GM12801 (cell line): Measurements from ENCODE around the gene PNRC2.

Experiments used
- CTCF ChIP-seq: IDR thresholded peaks from one replicate; pipeline ENCODE4 v1.5.1; 2011; ENCODE audit warnings: control low read depth; ENCODE audit not compliant: insufficient read length; ENCODE audit errors: extremely low read depth

PNRC2 gene

DNA sequence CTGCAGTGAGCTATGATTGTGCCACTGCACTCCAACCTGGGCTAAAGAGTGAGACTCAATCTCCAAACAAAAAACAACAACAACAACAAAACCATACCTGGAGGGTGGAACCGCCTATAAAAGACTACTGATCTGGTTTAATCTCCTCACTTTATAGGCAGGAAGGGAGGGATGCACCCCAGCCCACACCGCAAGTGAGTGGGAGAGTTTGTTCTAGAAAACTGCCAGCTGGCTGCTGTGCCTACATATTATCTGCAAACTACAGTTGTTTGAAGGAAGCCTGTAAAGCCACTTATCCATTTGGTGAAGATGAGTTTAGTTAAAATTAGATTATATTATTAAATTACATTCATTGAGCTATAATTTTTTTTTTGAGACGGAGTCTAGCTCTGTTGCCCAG lies 29.6 kb downstream of the PNRC2 start:
- no peak for TF ChIP-seq CTCF

DNA sequence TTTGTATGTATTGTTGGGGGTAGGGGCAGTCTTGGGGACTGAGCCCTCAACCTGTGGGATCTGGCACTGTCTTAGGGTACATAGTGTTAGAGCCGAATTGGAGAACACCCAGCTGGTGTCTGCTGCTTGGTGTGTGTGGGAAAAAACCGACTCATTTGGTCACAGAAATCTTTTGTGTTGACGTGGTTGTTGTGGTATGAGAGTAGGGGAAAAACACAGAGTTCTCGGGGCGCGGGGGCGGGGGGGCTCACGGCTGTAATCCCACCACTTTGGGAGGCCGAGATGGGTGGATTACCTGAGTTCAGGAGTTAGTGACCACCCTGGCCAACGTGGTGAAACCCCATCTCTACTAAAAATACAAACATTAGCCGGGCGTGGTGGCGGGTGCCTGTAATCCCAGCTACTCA lies 35.8 kb downstream of the PNRC2 start:
- no peak for TF ChIP-seq CTCF

DNA sequence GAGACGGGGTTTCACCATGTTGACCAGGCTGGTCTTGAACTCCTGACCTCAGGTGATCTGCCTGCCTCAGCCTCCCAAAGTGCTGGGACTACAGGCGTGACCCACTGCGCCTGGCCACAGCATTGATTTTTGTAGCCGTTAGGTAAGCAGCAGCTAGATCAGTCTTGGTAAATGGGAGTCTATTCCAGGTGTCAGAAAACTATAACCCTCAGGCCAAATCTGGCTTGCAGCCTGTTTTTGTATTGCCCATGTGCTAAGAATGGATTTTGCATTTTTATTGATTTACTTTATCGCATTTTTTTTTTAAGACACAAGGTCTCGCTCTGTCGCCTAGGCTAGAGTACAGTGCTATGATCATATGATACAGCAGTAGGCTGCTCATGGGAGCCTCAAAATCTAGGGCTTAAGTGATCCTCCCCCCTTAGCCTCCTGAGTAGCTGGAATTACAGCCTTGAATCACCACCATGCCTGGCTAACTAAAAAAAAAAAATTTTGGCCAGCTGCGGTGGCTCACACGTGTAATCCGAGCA lies 37.1 kb downstream of the PNRC2 start:
- no peak for TF ChIP-seq CTCF

- TF ChIP-seq CTCF: no peak
Measured at GRCh38 chr1:23997812-23998211, 38.2 kb downstream of the PNRC2 start.

- TF ChIP-seq CTCF: no peak
Measured at GRCh38 chr1:23999156-23999671, 39.6 kb downstream of the PNRC2 start.

GRCh38 chr1:24002695-24003094 lies 43.1 kb downstream of the PNRC2 start:
- TF ChIP-seq CTCF: no peak

- TF ChIP-seq CTCF: no peak
Measured at GRCh38 chr1:24003331-24003972, 43.8 kb downstream of the PNRC2 start.
